Mucosa of rectum (tissue), 2 donors: ENCODE results near the gene AKIRIN2.

Source experiments
- H3K27ac ChIP-seq, 2 donors: one replicate each; pipeline ENCODE4 v1.7.0; 2013; ENCODE audit warnings: inconsistent platforms in 2 of 2, low read depth in 2 of 2, low read length in 2 of 2
- H3K27me3 ChIP-seq, 2 donors: one replicate each; pipeline ENCODE4 v1.7.0; 2013; ENCODE audit warnings: low read length in 2 of 2; ENCODE audit not compliant: control insufficient read depth in 2 of 2, insufficient read depth in 2 of 2
- H3K36me3 ChIP-seq, 2 donors: one replicate each; pipeline ENCODE4 v1.7.0; 2013; ENCODE audit warnings: low read length in 2 of 2; ENCODE audit not compliant: control insufficient read depth in 2 of 2, insufficient read depth in 2 of 2
- H3K4me1 ChIP-seq, 2 donors: one replicate each; pipeline ENCODE4 v1.7.0; 2013; ENCODE audit warnings: low read length in 2 of 2, mild to moderate bottlenecking in 1 of 2; ENCODE audit not compliant: control insufficient read depth in 2 of 2, insufficient read depth in 2 of 2
- H3K4me3 ChIP-seq, 2 donors: one replicate each; pipeline ENCODE4 v1.7.0; 2013; ENCODE audit warnings: low read length in 2 of 2
- H3K9ac ChIP-seq, 2 donors: one replicate each; pipeline ENCODE4 v1.7.0; 2013; ENCODE audit warnings: low read length in 2 of 2, low read depth in 1 of 2, mild to moderate bottlenecking in 1 of 2
- H3K9me3 ChIP-seq, 2 donors: one replicate each; pipeline ENCODE4 v1.7.0; 2013; ENCODE audit warnings: low read length in 2 of 2; ENCODE audit not compliant: control insufficient read depth in 2 of 2
- donor health status: healthy.
- donor health status: Normal muscosa, but diverticular disease.

AKIRIN2 gene

DNA sequence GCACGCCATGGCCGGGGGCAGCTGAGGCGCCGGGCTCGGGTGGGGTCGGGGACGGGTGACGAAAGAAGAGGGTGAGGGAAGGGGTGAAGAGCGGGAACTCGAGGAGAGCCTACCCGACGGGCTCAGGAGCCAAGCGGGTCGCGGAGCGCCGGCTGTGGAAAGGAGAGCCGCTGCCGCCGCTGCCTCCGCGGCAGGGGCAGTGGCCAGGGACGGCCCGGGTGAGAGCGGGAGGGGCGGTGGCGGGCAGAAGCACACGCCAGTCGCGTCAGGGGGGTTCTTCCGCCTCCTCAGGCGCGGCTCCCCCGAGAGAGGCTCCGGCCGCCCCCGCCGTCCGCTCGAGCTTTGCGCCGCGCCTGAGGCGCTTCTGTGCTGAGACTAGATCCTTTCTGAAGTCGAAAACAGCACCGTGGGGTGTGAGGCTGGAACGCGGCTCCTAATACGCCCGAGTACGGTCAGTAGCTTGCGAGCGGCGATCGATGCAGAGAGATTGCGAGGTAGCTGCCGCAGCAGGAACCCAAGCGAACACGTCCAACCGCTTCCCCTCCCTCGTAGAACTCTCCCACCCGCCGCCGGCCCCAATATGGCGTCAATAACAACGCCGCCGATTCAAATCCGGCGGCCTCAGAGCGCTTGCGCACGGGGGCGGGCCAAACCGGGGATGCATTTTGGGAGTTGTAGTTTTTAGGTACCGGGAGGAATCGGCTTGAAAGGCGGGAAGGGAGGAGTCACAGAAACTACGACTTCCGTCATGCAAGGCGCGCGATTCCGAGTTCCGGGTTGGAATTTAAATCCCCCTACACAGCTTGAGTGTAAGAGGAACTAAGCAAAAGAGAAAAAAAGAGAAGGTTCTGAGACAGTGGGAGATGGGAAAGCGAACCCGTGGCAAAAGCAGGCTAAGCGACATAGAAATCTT is at the start of gene AKIRIN2:
Gene AKIRIN2 (minus strand): TSS at position 558 of the 913 bp plus-strand sequence. CDS start 549 bp downstream, at position 9.
- peak within 1 kb of the TSS; percentile 98 to 99 for H3K27ac ChIP-seq
- no peaks in the 10 kb centered on the region for H3K36me3 ChIP-seq
- H3K4me3 ChIP-seq = peak within 1 kb of the TSS; percentile 89 to 93
- H3K9me3 ChIP-seq = no peaks in the 10 kb centered on the region
- H3K9ac ChIP-seq = peak within 1 kb of the TSS; percentile 89 to 99
- H3K27me3 ChIP-seq = no peaks in the 10 kb centered on the region
- H3K4me1 ChIP-seq = peaks cover 10 to 17% of the 10 kb centered on the region in 2 donors

GRCh38 chr6:87747646-87748045 is 45.6 kb upstream of the AKIRIN2 start:
- H3K9me3 ChIP-seq = no peaks in the 10 kb centered on the region

GRCh38 chr6:87745966-87746721 is 44.1 kb upstream of the AKIRIN2 start:
- Histone ChIP-seq H3K27me3 (no peaks in the 10 kb centered on the region), H3K36me3 (no peaks in the 10 kb centered on the region), H3K4me3 (no peak overlapping the region), H3K9me3 (no peaks in the 10 kb centered on the region), H3K4me1 (peaks cover 0 to 2% of the 10 kb centered on the region in 2 donors), H3K9ac (no peak overlapping the region), H3K27ac (no peak overlapping the region)

More at GRCh38 chr6:87747646-87748045, 45.6 kb upstream of the AKIRIN2 start:
- Histone ChIP-seq H3K36me3 (no peaks in the 10 kb centered on the region), H3K9ac (no peak overlapping the region), H3K4me3 (no peak overlapping the region), H3K4me1 (no peaks in the 10 kb centered on the region), H3K27ac (no peak overlapping the region), H3K27me3 (no peaks in the 10 kb centered on the region)

GRCh38 chr6:87743454-87743853 is 41.4 kb upstream of the AKIRIN2 start:
- Histone ChIP-seq H3K4me1 (peaks cover 0 to 3% of the 10 kb centered on the region in 2 donors), H3K36me3 (no peaks in the 10 kb centered on the region), H3K4me3 (no peak overlapping the region), H3K27ac (no peak overlapping the region), H3K27me3 (no peaks in the 10 kb centered on the region), H3K9me3 (no peaks in the 10 kb centered on the region), H3K9ac (no peak overlapping the region)

GRCh38 chr6:87742106-87742505 is 40.1 kb upstream of the AKIRIN2 start:
- Histone ChIP-seq H3K27ac (no peak overlapping the region), H3K9ac (no peak overlapping the region)

GRCh38 chr6:87741001-87741650 is 39.1 kb upstream of the AKIRIN2 start:
- no peak overlapping the region for H3K27ac ChIP-seq

More at GRCh38 chr6:87742106-87742505, 40.1 kb upstream of the AKIRIN2 start:
- Histone ChIP-seq H3K4me1 (peaks cover 0 to 3% of the 10 kb centered on the region in 2 donors), H3K4me3 (no peak overlapping the region), H3K9me3 (no peaks in the 10 kb centered on the region), H3K36me3 (no peaks in the 10 kb centered on the region), H3K27me3 (no peaks in the 10 kb centered on the region)

GRCh38 chr6:87738744-87739143 is 36.7 kb upstream of the AKIRIN2 start:
- Histone ChIP-seq H3K9ac (no peak overlapping the region), H3K36me3 (no peaks in the 10 kb centered on the region), H3K4me3 (no peak overlapping the region), H3K9me3 (no peaks in the 10 kb centered on the region), H3K27me3 (no peaks in the 10 kb centered on the region), H3K27ac (no peak overlapping the region), H3K4me1 (peaks cover 0 to 3% of the 10 kb centered on the region in 2 donors)

More at GRCh38 chr6:87741001-87741650, 39.1 kb upstream of the AKIRIN2 start:
- Histone ChIP-seq H3K4me3 (no peak overlapping the region), H3K4me1 (peaks cover 0 to 3% of the 10 kb centered on the region in 2 donors), H3K36me3 (no peaks in the 10 kb centered on the region), H3K27me3 (no peaks in the 10 kb centered on the region), H3K9me3 (no peaks in the 10 kb centered on the region), H3K9ac (no peak overlapping the region)

GRCh38 chr6:87738000-87738399 is 36.0 kb upstream of the AKIRIN2 start:
- H3K4me1 ChIP-seq = peaks cover 0 to 3% of the 10 kb centered on the region in 2 donors
- H3K9ac ChIP-seq = no peak overlapping the region
- no peaks in the 10 kb centered on the region for H3K27me3 ChIP-seq
- H3K9me3 ChIP-seq = no peaks in the 10 kb centered on the region
- no peak overlapping the region for H3K27ac ChIP-seq
- H3K4me3 ChIP-seq = no peak overlapping the region
- no peaks in the 10 kb centered on the region for H3K36me3 ChIP-seq

DNA sequence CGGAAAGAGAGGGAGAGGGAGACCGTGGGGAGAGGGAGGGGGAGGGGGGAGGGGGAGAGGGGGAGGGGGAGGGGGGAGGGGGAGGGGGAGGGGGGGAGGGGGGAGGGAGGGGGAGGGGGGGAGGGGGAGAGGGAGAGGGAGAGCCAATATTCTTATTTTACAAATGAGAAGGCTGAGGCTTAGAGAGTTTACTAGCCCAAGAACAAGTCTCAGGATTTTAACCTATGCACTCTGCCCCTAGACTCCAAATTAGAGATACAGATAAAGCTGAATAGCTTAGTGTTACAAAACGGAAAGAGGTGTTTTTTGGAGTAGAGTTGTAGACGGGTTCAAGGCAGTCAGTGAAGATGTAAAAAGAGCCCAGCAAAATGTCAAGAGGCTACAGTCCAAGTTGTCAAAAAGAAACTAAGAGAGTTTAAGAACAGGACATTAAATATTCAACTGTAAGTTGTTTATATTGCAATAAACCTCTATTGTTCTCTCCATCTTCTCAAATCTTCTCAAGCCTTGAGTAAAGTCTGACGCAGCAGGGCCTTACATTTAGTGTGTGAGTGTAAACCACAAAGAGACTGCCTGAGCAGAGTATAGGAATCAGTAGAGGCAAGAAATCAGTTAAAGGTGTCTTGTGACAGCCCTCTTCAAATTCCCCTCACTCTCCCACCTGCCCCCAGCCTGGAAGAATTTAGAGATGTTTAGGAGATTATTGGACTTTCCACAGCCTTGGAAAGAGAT is 34.9 kb upstream of the AKIRIN2 start:
- no peak overlapping the region for H3K27ac ChIP-seq
- H3K4me3 ChIP-seq = no peak overlapping the region
- no peaks in the 10 kb centered on the region for H3K9me3 ChIP-seq
- H3K9ac ChIP-seq = no peak overlapping the region
- H3K36me3 ChIP-seq = no peaks in the 10 kb centered on the region
- H3K4me1 ChIP-seq = peaks cover 0 to 8% of the 10 kb centered on the region in 2 donors
- no peaks in the 10 kb centered on the region for H3K27me3 ChIP-seq
